B cell (primary cell): ENCODE measurements around the gene RGS6. TPM values are rescaled to one million over a fixed set of nuclear protein-coding genes. Genes with fewer than 3 reads are reported as not detected.

Source experiments
- ATAC-seq: fragments of 200-7000 bp; cut with Tn5 transposase; one replicate; pipeline ENCODE4 v1.10.0; 2021; ENCODE audit warnings: low read depth, mild to moderate bottlenecking, moderate number of reproducible peaks, moderate library complexity
- CTCF ChIA-PET: fragments of 350-600 bp; sonication (Branson Sonifier 250); formaldehyde crosslinking; loops from one replicate; lab custom pipeline; 2021; ENCODE audit warnings: antibody characterized with exemption, inconsistent platforms; lab: Charles Lee
- POLR2A ChIA-PET: fragments of 350-600 bp; sonication (Branson Sonifier 250); formaldehyde crosslinking; loops from one replicate; lab custom pipeline; 2021; ENCODE audit warnings: antibody characterized with exemption; lab: Charles Lee
- DNase-seq: peaks from one replicate; pipeline ENCODE4 v3.0.0; 2013
- H2AFZ ChIP-seq: 2 replicates; pipeline ENCODE4 v1.6.1; 2012; ENCODE audit warnings: mild to moderate bottlenecking, low read depth, low read length; ENCODE audit not compliant: insufficient read depth, poor library complexity, severe bottlenecking
- H3K27ac ChIP-seq, 2 donors: 1 replicate in 1 of 2; 2 replicates in 1 of 2; pipeline ENCODE4 v1.5.1; 2012 to 2013; ENCODE audit warnings: low read length in 2 of 2, mild to moderate bottlenecking in 2 of 2, moderate library complexity in 1 of 2
- H3K27me3 ChIP-seq, 4 experiments: fragments of 200-600 bp in 1 of 4; sonication (generic) in 1 of 4; replicated peaks in 1 of 4; 1 replicate in 2 of 4; 2 replicates in 2 of 4; pipeline versions ENCODE4 v1.6.1 to v1.7.0; 2013 to 2016; ENCODE audit warnings: low read length in 3 of 4, mild to moderate bottlenecking in 2 of 4, mixed read lengths in 1 of 4, moderate library complexity in 1 of 4; ENCODE audit not compliant: insufficient read depth in 4 of 4, control insufficient read depth in 3 of 4; ENCODE audit errors: control extremely low read depth in 1 of 4
- H3K36me3 ChIP-seq, 2 experiments: replicated peaks in 1 of 2; 1 replicate in 1 of 2; 2 replicates in 1 of 2; pipeline versions ENCODE4 v1.6.1 to v1.7.1; 2013; ENCODE audit warnings: low read length in 1 of 2; ENCODE audit not compliant: insufficient read depth in 2 of 2, control insufficient read depth in 1 of 2; ENCODE audit errors: control extremely low read depth in 1 of 2, extremely low read depth in 1 of 2
- H3K4me1 ChIP-seq, 2 donors: fragments of 200-600 bp in 1 of 2; sonication (generic) in 1 of 2; 1 replicate in 1 of 2; 2 replicates in 1 of 2; pipeline versions ENCODE4 v1.5.1 to v1.6.1; 2013 to 2017; ENCODE audit warnings: low read length in 2 of 2; ENCODE audit not compliant: control insufficient read depth in 2 of 2, insufficient read depth in 2 of 2
- H3K4me2 ChIP-seq: replicated peaks from 2 replicates; pipeline ENCODE3; 2012; ENCODE audit warnings: mild to moderate bottlenecking, low read depth, low read length; ENCODE audit not compliant: poor library complexity, severe bottlenecking
- H3K4me3 ChIP-seq, 5 experiments: fragments of 200-600 bp in 1 of 5; sonication (generic) in 1 of 5; 1 replicate in 3 of 5; 2 replicates in 2 of 5; pipeline versions ENCODE4 v1.5.1 to v1.7.0; 2011 to 2016; ENCODE audit warnings: low read length in 4 of 5, mild to moderate bottlenecking in 4 of 5, low read depth in 2 of 5, control low read depth in 1 of 5, moderate library complexity in 1 of 5; ENCODE audit not compliant: insufficient read depth in 1 of 5; ENCODE audit errors: control extremely low read depth in 1 of 5, extremely low read depth in 1 of 5
- H3K79me2 ChIP-seq: fragments of 200-600 bp; sonication (generic); one replicate; pipeline ENCODE4 v1.6.0; 2016; ENCODE audit warnings: low read length; ENCODE audit not compliant: control insufficient read depth, insufficient read depth
- H3K9ac ChIP-seq: fragments of 200-600 bp; sonication (generic); 2 replicates; pipeline ENCODE4 v1.6.1; 2017; ENCODE audit warnings: mild to moderate bottlenecking, low read length, moderate library complexity
- H3K9me3 ChIP-seq, 3 donors: one replicate each; pipeline versions ENCODE4 v1.6.1 to v1.7.1; 2013; ENCODE audit warnings: low read length in 2 of 3; ENCODE audit not compliant: control insufficient read depth in 2 of 3, insufficient read depth in 1 of 3; ENCODE audit errors: control extremely low read depth in 1 of 3
- H4K20me1 ChIP-seq: 2 replicates; pipeline ENCODE4 v1.6.0; 2012; ENCODE audit warnings: mild to moderate bottlenecking, low read length; ENCODE audit not compliant: insufficient read depth, control insufficient read depth, poor library complexity, severe bottlenecking
- H3K27ac Mint-ChIP-seq: one replicate; pipeline ENCODE4 v1.8.0; 2021; ENCODE audit warnings: mixed read lengths
- H3K27me3 Mint-ChIP-seq: one replicate; pipeline ENCODE4 v1.8.0; 2021; ENCODE audit warnings: mixed read lengths
- H3K4me1 Mint-ChIP-seq: one replicate; pipeline ENCODE4 v1.8.0; 2021; ENCODE audit warnings: mixed read lengths
- H3K4me3 Mint-ChIP-seq: one replicate; pipeline ENCODE4 v1.8.0; 2021; ENCODE audit warnings: mixed read lengths
- H3K9me3 Mint-ChIP-seq: one replicate; pipeline ENCODE4 v1.8.0; 2022; ENCODE audit warnings: mixed read lengths; ENCODE audit not compliant: insufficient read depth
- EZH2 ChIP-seq: IDR thresholded peaks from 2 replicates; pipeline ENCODE4 v1.6.1; 2012; ENCODE audit warnings: borderline replicate concordance, low read depth, mild to moderate bottlenecking, moderate library complexity, low read length; ENCODE audit not compliant: insufficient read depth, poor library complexity, severe bottlenecking
- WGBS: methylation state at CpG from one replicate; pipeline ENCODE4 v1.1.5; 2013; ENCODE audit warnings: missing lambda C conversion rate; ENCODE audit not compliant: insufficient coverage; 5-methylcytosine and 5-hydroxymethylcytosine counted together
- intact Hi-C: fragments of 100-400 bp; cut with micrococcal nuclease; formaldehyde crosslinking; loops from one replicate; pipeline ENCODE4 v1.10.0; 2022
- polyA plus RNA-seq: library from polyadenylated mRNA; depleted of rRNA; stranded (reverse); fragments of >200 nt; gene quantifications from 2 replicates; pipeline ENCODE4 v1.2.3, GENCODE V29; 2012
- total RNA-seq, 2 donors: library from RNA; stranded (reverse); fragments of 120-200 nt in 1 of 2; gene quantifications; 1 replicate in 1 of 2; 2 replicates in 1 of 2; pipeline versions ENCODE4 v1.2.3 to v1.2.4, GENCODE V29; 2013 to 2022
- TF ChIP-seq, protein P1 (sequence below): fragments of 200-600 bp; IDR thresholded peaks from one replicate; pipeline ENCODE4 v1.8.0; 2022; ENCODE audit warnings: antibody characterized with exemption, mild to moderate bottlenecking

The RGS6 gene
- total and polyA plus RNA-seq, 2 donors (not counting 1 experiment from before 2014, with no cell fraction given), result 0.07 TPM; not detected in 1

DNA sequence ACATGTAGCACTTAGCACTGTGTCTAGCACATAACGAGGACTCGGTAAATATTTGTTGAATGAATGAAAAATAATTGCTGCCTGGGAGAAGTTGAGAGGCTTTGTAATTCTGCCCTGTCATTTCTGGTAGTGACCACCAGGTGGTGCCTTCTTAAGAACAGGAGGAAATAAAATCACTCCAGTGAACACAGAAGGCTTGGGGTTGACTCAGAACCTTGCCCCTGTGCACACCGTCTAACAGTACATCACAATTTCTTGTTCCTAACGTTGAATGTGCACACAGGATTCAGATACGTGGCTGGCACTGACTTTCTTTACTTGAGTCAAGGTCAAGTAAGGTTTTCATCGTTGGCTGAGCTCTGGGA, 91.8 kb downstream of the RGS6 start:
- ChIA-PET POLR2A (interaction anchor here (0.6 kb wide), 1 partner anchor 171 kb away, joined by 4 read pairs; no protein-coding TSS in a partner anchor), CTCF (interaction anchor here (0.8 to 1.7 kb wide), 4 partner anchors 11 to 880 kb away, joined by 3 to 5 read pairs (median 4); no protein-coding TSS in a partner anchor)
- H2AFZ ChIP-seq, result no peak overlapping the region
- no peak overlapping the region for H3K4me3 ChIP-seq
- no peaks in the 10 kb centered on the region for H3K79me2 ChIP-seq
- H3K27ac ChIP-seq, result no peak overlapping the region
- Mint-ChIP-seq H3K27me3 (peaks cover 40% of the 10 kb centered on the region), H3K4me3 (no peak overlapping the region), H3K4me1 (no peaks in the 10 kb centered on the region), H3K9me3 (no peaks in the 10 kb centered on the region), H3K27ac (no peak overlapping the region)
- 24% methylated on average over 4 of the region's 6 CpGs for WGBS
- no peaks in the 10 kb centered on the region for H4K20me1 ChIP-seq
- H3K36me3 ChIP-seq, result no peaks in the 10 kb centered on the region
- no peaks in the 10 kb centered on the region for H3K4me1 ChIP-seq
- H3K27me3 ChIP-seq, result peaks cover 0 to 17% (median 5%) of the 10 kb centered on the region in 4 experiments
- H3K4me2 ChIP-seq, result no peak overlapping the region
- ATAC-seq (no peak), DNase-seq (peak; percentile 51)
- no peak overlapping the region for H3K9ac ChIP-seq
- intact Hi-C loops, result loop anchor here (10.0 kb wide), 1 partner anchor 421 kb away; no protein-coding TSS in a partner anchor
- H3K9me3 ChIP-seq, result peaks cover 0 to 1% (median 0%) of the 10 kb centered on the region in 3 donors
- TF ChIP-seq EZH2, result no peak
- TF ChIP-seq, protein P1, sequence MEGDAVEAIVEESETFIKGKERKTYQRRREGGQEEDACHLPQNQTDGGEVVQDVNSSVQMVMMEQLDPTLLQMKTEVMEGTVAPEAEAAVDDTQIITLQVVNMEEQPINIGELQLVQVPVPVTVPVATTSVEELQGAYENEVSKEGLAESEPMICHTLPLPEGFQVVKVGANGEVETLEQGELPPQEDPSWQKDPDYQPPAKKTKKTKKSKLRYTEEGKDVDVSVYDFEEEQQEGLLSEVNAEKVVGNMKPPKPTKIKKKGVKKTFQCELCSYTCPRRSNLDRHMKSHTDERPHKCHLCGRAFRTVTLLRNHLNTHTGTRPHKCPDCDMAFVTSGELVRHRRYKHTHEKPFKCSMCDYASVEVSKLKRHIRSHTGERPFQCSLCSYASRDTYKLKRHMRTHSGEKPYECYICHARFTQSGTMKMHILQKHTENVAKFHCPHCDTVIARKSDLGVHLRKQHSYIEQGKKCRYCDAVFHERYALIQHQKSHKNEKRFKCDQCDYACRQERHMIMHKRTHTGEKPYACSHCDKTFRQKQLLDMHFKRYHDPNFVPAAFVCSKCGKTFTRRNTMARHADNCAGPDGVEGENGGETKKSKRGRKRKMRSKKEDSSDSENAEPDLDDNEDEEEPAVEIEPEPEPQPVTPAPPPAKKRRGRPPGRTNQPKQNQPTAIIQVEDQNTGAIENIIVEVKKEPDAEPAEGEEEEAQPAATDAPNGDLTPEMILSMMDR, result peak; percentile 74

- ATAC-seq (no peak), DNase-seq (no peak)
- Histone ChIP-seq H3K4me1 (no peaks in the 10 kb centered on the region), H3K27ac (no peak overlapping the region), H3K4me2 (no peak overlapping the region), H3K27me3 (peaks cover 0 to 17% (median 5%) of the 10 kb centered on the region in 4 experiments), H2AFZ (no peak overlapping the region), H3K79me2 (no peaks in the 10 kb centered on the region), H3K9me3 (peaks cover 0 to 1% (median 0%) of the 10 kb centered on the region in 3 donors), H3K9ac (no peak overlapping the region), H3K4me3 (no peak overlapping the region), H4K20me1 (no peaks in the 10 kb centered on the region), H3K36me3 (no peaks in the 10 kb centered on the region)
- Mint-ChIP-seq H3K27ac (no peak overlapping the region), H3K9me3 (no peaks in the 10 kb centered on the region), H3K4me3 (no peak overlapping the region), H3K4me1 (no peaks in the 10 kb centered on the region), H3K27me3 (peaks cover 37% of the 10 kb centered on the region)
- POLR2A ChIA-PET, result no interaction called here
- WGBS, result 75% methylated on average over 1 of the region's 4 CpGs
- CTCF ChIA-PET, result interaction anchor here (0.8 to 1.7 kb wide), 4 partner anchors 12 to 880 kb away, joined by 3 to 5 read pairs (median 4); no protein-coding TSS in a partner anchor
- intact Hi-C loops, result loop anchor here (10.0 kb wide), 1 partner anchor 420 kb away; no protein-coding TSS in a partner anchor
- TF ChIP-seq, protein P1, result no peak
- TF ChIP-seq EZH2, result no peak
Measured at GRCh38 chr14:72024504-72024903, 92.3 kb downstream of the RGS6 start.
